Measurements from ENCODE around the gene ZWINT.

- TF ChIP-seq CTCF (IDR thresholded peaks at IDR 0.05) = no peak
- TF ChIP-seq POLR2A (IDR thresholded peaks at IDR 0.05) = no peak
Observed at GRCh38 chr10:56317603-56318002, 43.5 kb downstream of the ZWINT start.

Measured in testis (tissue), 2 donors.